ENCODE data around the gene TRIM75.
"Not testable (repeated sequence)": the region's sequence is repeated elsewhere in the genome, so short reads cannot be mapped to it uniquely, and the experiment has no call there.

The TRIM75 gene

GRCh38 chr4:165070560-165070959, 16.9 kb downstream of the TRIM75 start:
- Histone ChIP-seq H3K27ac (ENCODE audit: low read depth, low read length, poor library complexity, severe bottlenecking) (no peak overlapping the region), H3K36me3 (ENCODE audit: insufficient read depth, low read length) (no peaks in the 10 kb centered on the region), H3K9me3 (ENCODE audit: low read length) (no peaks in the 10 kb centered on the region), H3K4me1 (ENCODE audit: insufficient read depth, low read length, severe bottlenecking) (no peaks in the 10 kb centered on the region), H4K20me1 (ENCODE audit: insufficient read depth, low read length) (no peaks in the 10 kb centered on the region), H3K9ac (ENCODE audit: low read length) (no peak overlapping the region), H3F3A (ENCODE audit: insufficient read depth, low read length) (no peaks in the 10 kb centered on the region), H3K27me3 (ENCODE audit: insufficient read depth, low read length) (no peaks in the 10 kb centered on the region), H3K4me3 (ENCODE audit: low read depth, low read length, poor library complexity, severe bottlenecking) (no peak overlapping the region), H3K79me2 (ENCODE audit: insufficient read depth, low read length) (no peaks in the 10 kb centered on the region), H3K4me2 (ENCODE audit: low read length) (no peak overlapping the region), H2AFZ (ENCODE audit: low read length) (no peak overlapping the region), H3K9me2 (ENCODE audit: low read depth, low read length) (no peaks in the 10 kb centered on the region)
- TF ChIP-seq EZH2 (IDR thresholded peaks at IDR 0.05; ENCODE audit: borderline replicate concordance, low read length): no peak
- TF ChIP-seq, protein P1, sequence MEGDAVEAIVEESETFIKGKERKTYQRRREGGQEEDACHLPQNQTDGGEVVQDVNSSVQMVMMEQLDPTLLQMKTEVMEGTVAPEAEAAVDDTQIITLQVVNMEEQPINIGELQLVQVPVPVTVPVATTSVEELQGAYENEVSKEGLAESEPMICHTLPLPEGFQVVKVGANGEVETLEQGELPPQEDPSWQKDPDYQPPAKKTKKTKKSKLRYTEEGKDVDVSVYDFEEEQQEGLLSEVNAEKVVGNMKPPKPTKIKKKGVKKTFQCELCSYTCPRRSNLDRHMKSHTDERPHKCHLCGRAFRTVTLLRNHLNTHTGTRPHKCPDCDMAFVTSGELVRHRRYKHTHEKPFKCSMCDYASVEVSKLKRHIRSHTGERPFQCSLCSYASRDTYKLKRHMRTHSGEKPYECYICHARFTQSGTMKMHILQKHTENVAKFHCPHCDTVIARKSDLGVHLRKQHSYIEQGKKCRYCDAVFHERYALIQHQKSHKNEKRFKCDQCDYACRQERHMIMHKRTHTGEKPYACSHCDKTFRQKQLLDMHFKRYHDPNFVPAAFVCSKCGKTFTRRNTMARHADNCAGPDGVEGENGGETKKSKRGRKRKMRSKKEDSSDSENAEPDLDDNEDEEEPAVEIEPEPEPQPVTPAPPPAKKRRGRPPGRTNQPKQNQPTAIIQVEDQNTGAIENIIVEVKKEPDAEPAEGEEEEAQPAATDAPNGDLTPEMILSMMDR (IDR thresholded peaks at IDR 0.05; ENCODE audit: low read length): no peak

- H3F3A ChIP-seq (ENCODE audit: insufficient read depth, low read length); H3K27ac ChIP-seq (ENCODE audit: low read depth, low read length, poor library complexity, severe bottlenecking); H3K4me1 ChIP-seq (ENCODE audit: insufficient read depth, low read length, severe bottlenecking); H3K79me2 ChIP-seq (ENCODE audit: insufficient read depth, low read length); H2AFZ ChIP-seq (ENCODE audit: low read length); H3K36me3 ChIP-seq (ENCODE audit: insufficient read depth, low read length); H3K27me3 ChIP-seq (ENCODE audit: insufficient read depth, low read length); H4K20me1 ChIP-seq (ENCODE audit: insufficient read depth, low read length); H3K4me2 ChIP-seq (ENCODE audit: low read length); H3K9me2 ChIP-seq (ENCODE audit: low read depth, low read length); H3K4me3 ChIP-seq (ENCODE audit: low read depth, low read length, poor library complexity, severe bottlenecking); H3K9me3 ChIP-seq (ENCODE audit: low read length); H3K9ac ChIP-seq (ENCODE audit: low read length): not testable (repeated sequence)
Measured at GRCh38 chr4:165073346-165073745, 19.7 kb downstream of the TRIM75 start.

DNA sequence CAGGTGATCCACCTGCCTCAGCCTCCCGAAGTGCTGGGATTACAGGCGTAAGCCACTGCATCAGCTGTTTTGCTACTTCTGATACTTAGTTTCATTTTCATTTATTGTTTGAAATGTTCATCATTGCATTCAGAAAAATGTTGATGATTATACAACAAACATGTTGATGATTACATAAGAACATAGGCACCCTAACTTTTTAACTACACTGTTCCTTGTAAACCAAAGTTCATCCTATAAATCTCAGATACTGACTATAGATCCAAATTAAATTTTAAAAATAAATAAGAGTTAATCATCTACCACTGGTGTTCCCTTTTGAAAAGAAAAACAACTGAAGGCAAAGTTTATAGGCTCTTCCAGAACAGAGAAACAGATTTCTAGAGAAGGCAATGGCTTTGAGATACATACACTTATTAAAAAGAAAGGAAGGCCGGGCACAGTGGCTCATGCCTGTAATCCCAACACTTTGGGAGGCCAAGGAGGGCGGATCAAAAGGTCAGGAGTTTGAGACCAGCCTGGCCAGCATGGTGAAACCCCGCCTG, 23.4 kb downstream of the TRIM75 start:
- Histone ChIP-seq H3K4me1 (ENCODE audit: insufficient read depth, low read length, severe bottlenecking) (no peaks in the 10 kb centered on the region), H3K4me3 (ENCODE audit: low read depth, low read length, poor library complexity, severe bottlenecking) (no peak overlapping the region), H3F3A (ENCODE audit: insufficient read depth, low read length) (no peaks in the 10 kb centered on the region), H3K9me2 (ENCODE audit: low read depth, low read length) (no peaks in the 10 kb centered on the region), H3K27ac (ENCODE audit: low read depth, low read length, poor library complexity, severe bottlenecking) (no peak overlapping the region), H3K4me2 (ENCODE audit: low read length) (no peak overlapping the region), H3K79me2 (ENCODE audit: insufficient read depth, low read length) (no peaks in the 10 kb centered on the region), H4K20me1 (ENCODE audit: insufficient read depth, low read length) (no peaks in the 10 kb centered on the region), H2AFZ (ENCODE audit: low read length) (no peak overlapping the region), H3K9ac (ENCODE audit: low read length) (no peak overlapping the region), H3K36me3 (ENCODE audit: insufficient read depth, low read length) (peaks cover 10% of the 10 kb centered on the region; the same call in 1 of the 2 replicates), H3K27me3 (ENCODE audit: insufficient read depth, low read length) (no peaks in the 10 kb centered on the region), H3K9me3 (ENCODE audit: low read length) (no peaks in the 10 kb centered on the region)
- TF ChIP-seq, protein P1 (IDR thresholded peaks at IDR 0.05; ENCODE audit: low read length): no peak
- TF ChIP-seq EZH2 (IDR thresholded peaks at IDR 0.05; ENCODE audit: borderline replicate concordance, low read length): no peak

DNA sequence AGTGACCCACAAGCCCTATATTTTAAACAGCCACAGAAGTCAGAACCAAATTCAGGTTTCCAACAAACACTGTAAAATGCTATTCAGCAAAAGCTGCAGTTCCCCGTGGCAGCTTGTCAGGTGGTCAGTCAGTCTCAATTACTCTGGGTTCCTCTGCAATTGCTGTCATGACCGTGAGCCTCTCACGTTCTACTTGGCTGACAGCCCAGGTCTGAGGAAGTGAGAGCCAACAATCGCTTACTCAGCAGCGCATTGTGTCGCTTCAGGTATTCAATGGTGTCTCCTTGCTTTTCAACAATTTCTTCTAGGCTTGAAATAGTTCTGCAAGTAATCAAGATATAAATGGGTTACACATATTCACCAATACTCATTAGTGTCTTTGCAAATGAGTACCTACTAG, 25.8 kb downstream of the TRIM75 start:
- H3K4me3 ChIP-seq (ENCODE audit: low read depth, low read length, poor library complexity, severe bottlenecking): no peak overlapping the region
- H3K9ac ChIP-seq (ENCODE audit: low read length): no peak overlapping the region
- H3K4me2 ChIP-seq (ENCODE audit: low read length): no peak overlapping the region
- H3K27ac ChIP-seq (ENCODE audit: low read depth, low read length, poor library complexity, severe bottlenecking): no peak overlapping the region
- H3K4me1 ChIP-seq (ENCODE audit: insufficient read depth, low read length, severe bottlenecking): no peaks in the 10 kb centered on the region
- no peaks in the 10 kb centered on the region for H4K20me1 ChIP-seq (ENCODE audit: insufficient read depth, low read length)
- H3K27me3 ChIP-seq (ENCODE audit: insufficient read depth, low read length): no peaks in the 10 kb centered on the region
- no peaks in the 10 kb centered on the region for H3K79me2 ChIP-seq (ENCODE audit: insufficient read depth, low read length)
- peaks cover 13% of the 10 kb centered on the region for H3K36me3 ChIP-seq (ENCODE audit: insufficient read depth, low read length)
- no peaks in the 10 kb centered on the region for H3F3A ChIP-seq (ENCODE audit: insufficient read depth, low read length)
- no peaks in the 10 kb centered on the region for H3K9me3 ChIP-seq (ENCODE audit: low read length)
- no peaks in the 10 kb centered on the region for H3K9me2 ChIP-seq (ENCODE audit: low read depth, low read length)
- H2AFZ ChIP-seq (ENCODE audit: low read length): no peak overlapping the region
- TF ChIP-seq, protein P1 (IDR thresholded peaks at IDR 0.05; ENCODE audit: low read length): no peak
- TF ChIP-seq EZH2 (IDR thresholded peaks at IDR 0.05; ENCODE audit: borderline replicate concordance, low read length): no peak

GRCh38 chr4:165084787-165085186, 31.1 kb downstream of the TRIM75 start:
- not testable (repeated sequence) for H3K9me3 ChIP-seq (ENCODE audit: low read length); H2AFZ ChIP-seq (ENCODE audit: low read length); H3K27ac ChIP-seq (ENCODE audit: low read depth, low read length, poor library complexity, severe bottlenecking); H3K79me2 ChIP-seq (ENCODE audit: insufficient read depth, low read length); H4K20me1 ChIP-seq (ENCODE audit: insufficient read depth, low read length); H3K4me1 ChIP-seq (ENCODE audit: insufficient read depth, low read length, severe bottlenecking); H3K4me3 ChIP-seq (ENCODE audit: low read depth, low read length, poor library complexity, severe bottlenecking); H3K4me2 ChIP-seq (ENCODE audit: low read length); H3K9ac ChIP-seq (ENCODE audit: low read length); H3K27me3 ChIP-seq (ENCODE audit: insufficient read depth, low read length); H3F3A ChIP-seq (ENCODE audit: insufficient read depth, low read length); H3K9me2 ChIP-seq (ENCODE audit: low read depth, low read length)
- H3K36me3 ChIP-seq (ENCODE audit: insufficient read depth, low read length): peaks cover 42% of the 10 kb centered on the region

All from OCI-LY1 (cell line).